HEK293 (cell line): Measurements from ENCODE around the gene CHST8.
A peak's percentile ranks its signal among the peaks of the same experiment; 100 is the strongest.

Experiments
- CTCF ChIA-PET: fragments of 350-600 bp; formaldehyde crosslinking; extraction: SDS; loops from one replicate; lab custom pipeline; 2021; ENCODE audit warnings: antibody characterized with exemption; lab: Yijun Ruan, JAX
- POLR2A ChIA-PET: fragments of 300-600 bp; formaldehyde crosslinking; extraction: SDS; loops from one replicate; lab custom pipeline; 2020; ENCODE audit warnings: antibody characterized with exemption, inconsistent platforms; lab: Yijun Ruan, JAX
- H3K27ac ChIP-seq: fragments of 200-500 bp; sonication (Bioruptor generic); 2 replicates; pipeline ENCODE4 v1.5.1; 2014; ENCODE audit warnings: low read depth, low read length, control low read depth, inconsistent platforms; ENCODE audit errors: extremely low read depth
- H3K36me3 ChIP-seq, 2 experiments: fragments of 200-500 bp in 1 of 2; sonication (Bioruptor generic) in 1 of 2; 1 replicate in 1 of 2; 2 replicates in 1 of 2; pipeline ENCODE4 v1.5.1; 2014 to 2017; ENCODE audit warnings: inconsistent platforms in 2 of 2, low read length in 2 of 2; ENCODE audit not compliant: control insufficient read depth in 2 of 2, insufficient read depth in 1 of 2
- H3K4me1 ChIP-seq: fragments of 200-500 bp; sonication (Bioruptor generic); 2 replicates; pipeline ENCODE4 v1.5.1; 2014; ENCODE audit warnings: mild to moderate bottlenecking, low read length, inconsistent platforms; ENCODE audit not compliant: control insufficient read depth, insufficient read depth
- H3K4me3 ChIP-seq: 2 replicates; pipeline ENCODE4 v1.5.1; 2011; ENCODE audit warnings: low read depth, mild to moderate bottlenecking, control low read depth, low read length, moderate library complexity
- H3K9me3 ChIP-seq: fragments of 200-500 bp; sonication (Bioruptor generic); 2 replicates; pipeline ENCODE4 v1.5.1; 2014; ENCODE audit warnings: low read depth, low read length, inconsistent platforms; ENCODE audit not compliant: control insufficient read depth, insufficient read depth
- BCL11A ChIP-seq: fragments of 450-650 bp; formaldehyde crosslinking; IDR thresholded peaks from 2 replicates; pipeline ENCODE4 v1.5.1; 2016; ENCODE audit warnings: low read depth, missing biosample characterization, missing genetic modification characterization
- EGR2 ChIP-seq: fragments of 450-650 bp; formaldehyde crosslinking; IDR thresholded peaks from 2 replicates; pipeline ENCODE4 v1.5.1; 2016; ENCODE audit warnings: low read depth, missing biosample characterization, missing genetic modification characterization
- FEZF1 ChIP-seq: fragments of 450-650 bp; formaldehyde crosslinking; IDR thresholded peaks from 2 replicates; pipeline ENCODE4 v1.5.1; 2016; ENCODE audit warnings: missing biosample characterization, missing genetic modification characterization
- GLIS2 ChIP-seq: fragments of 450-650 bp; formaldehyde crosslinking; IDR thresholded peaks from 2 replicates; pipeline ENCODE4 v1.5.1; 2016; ENCODE audit warnings: missing biosample characterization, missing genetic modification characterization
- HOXD13 ChIP-seq: sonication (generic); formaldehyde crosslinking; IDR thresholded peaks from 2 replicates; pipeline ENCODE4 v1.8.0; 2022; ENCODE audit warnings: missing genetic modification reagents, borderline replicate concordance
- KLF17 ChIP-seq: fragments of 450-650 bp; formaldehyde crosslinking; IDR thresholded peaks from 2 replicates; pipeline ENCODE4 v1.5.1; 2016; ENCODE audit warnings: missing biosample characterization, missing genetic modification characterization
- MEIS1 ChIP-seq: sonication (generic); formaldehyde crosslinking; IDR thresholded peaks from 2 replicates; pipeline ENCODE4 v1.8.1; 2022; ENCODE audit warnings: missing genetic modification reagents, mild to moderate bottlenecking, borderline replicate concordance
- PRDM1 ChIP-seq: fragments of 450-650 bp; formaldehyde crosslinking; IDR thresholded peaks from 2 replicates; pipeline ENCODE4; 2016; ENCODE audit warnings: missing biosample characterization, missing genetic modification characterization
- SETDB1 ChIP-seq: IDR thresholded peaks from one replicate; pipeline ENCODE4 v1.6.1; 2017; ENCODE audit warnings: mild to moderate bottlenecking, low read length, moderate library complexity, mixed read lengths; ENCODE audit not compliant: insufficient read length
- SP2 ChIP-seq: fragments of 450-650 bp; formaldehyde crosslinking; IDR thresholded peaks from 2 replicates; pipeline ENCODE4 v1.5.1; 2016; ENCODE audit warnings: missing biosample characterization, missing genetic modification characterization
- WT1 ChIP-seq: fragments of 450-650 bp; formaldehyde crosslinking; IDR thresholded peaks from 2 replicates; pipeline ENCODE4 v1.5.1; 2016; ENCODE audit warnings: missing biosample characterization, missing genetic modification characterization
- ZNF148 ChIP-seq: fragments of 450-650 bp; formaldehyde crosslinking; IDR thresholded peaks from 2 replicates; pipeline ENCODE4 v1.5.0; 2017; ENCODE audit warnings: missing biosample characterization, missing genetic modification characterization, borderline replicate concordance
- ZNF211 ChIP-seq: fragments of 450-650 bp; formaldehyde crosslinking; IDR thresholded peaks from 2 replicates; pipeline ENCODE4 v1.5.1; 2016; ENCODE audit warnings: low read depth, missing biosample characterization, missing genetic modification characterization
- ZNF398 ChIP-seq: fragments of 450-650 bp; formaldehyde crosslinking; IDR thresholded peaks from 2 replicates; pipeline ENCODE4 v1.5.1; 2017; ENCODE audit warnings: missing biosample characterization, missing genetic modification characterization
- ZNF501 ChIP-seq: fragments of 450-650 bp; formaldehyde crosslinking; IDR thresholded peaks from 2 replicates; pipeline ENCODE4 v1.5.1; 2016; ENCODE audit warnings: missing biosample characterization, missing genetic modification characterization
- ZNF544 ChIP-seq: fragments of 450-650 bp; formaldehyde crosslinking; IDR thresholded peaks from 2 replicates; pipeline ENCODE4 v1.5.0; 2017; ENCODE audit warnings: missing biosample characterization, missing genetic modification characterization
- ZNF639 ChIP-seq: fragments of 450-650 bp; formaldehyde crosslinking; IDR thresholded peaks from 2 replicates; pipeline ENCODE4 v1.5.1; 2016; ENCODE audit warnings: missing biosample characterization, missing genetic modification characterization
- ZNF701 ChIP-seq: fragments of 450-650 bp; formaldehyde crosslinking; IDR thresholded peaks from 2 replicates; pipeline ENCODE4 v1.5.1; 2016; ENCODE audit warnings: missing biosample characterization, missing genetic modification characterization
- ZNF792 ChIP-seq: fragments of 450-650 bp; formaldehyde crosslinking; IDR thresholded peaks from 2 replicates; pipeline ENCODE4 v1.5.1; 2016; ENCODE audit warnings: missing biosample characterization, missing genetic modification characterization
- ZSCAN30 ChIP-seq: fragments of 450-650 bp; IDR thresholded peaks from 2 replicates; pipeline ENCODE4 v1.5.1; 2018; ENCODE audit warnings: missing biosample characterization, mild to moderate bottlenecking, missing genetic modification characterization, moderate library complexity

Gene CHST8

GRCh38 chr19:33785795-33786194 lies 164.0 kb downstream of the CHST8 start (continued):
- TF ChIP-seq ZNF639 (no peak), ZNF501 (tag by site-specific recombination) (no peak), MEIS1 (CRISPR knock-in tag) (no peak)

- Histone ChIP-seq H3K4me3 (no peak overlapping the region), H3K36me3 (no peaks in the 10 kb centered on the region), H3K9me3 (no peaks in the 10 kb centered on the region), H3K27ac (no peak overlapping the region), H3K4me1 (no peaks in the 10 kb centered on the region)
- ChIA-PET CTCF (interaction anchor here (1.2 to 6.6 kb wide), 3 partner anchors 210 to 357 kb away, joined by 3 to 62 read pairs (median 3); no protein-coding TSS in a partner anchor), POLR2A (interaction anchor here (0.6 kb wide), 1 partner anchor 438 kb away, joined by 3 read pairs; no protein-coding TSS in a partner anchor)
- 0 out of 2 replicates have a peak, but pooled peaks have one; percentile 13 for TF ChIP-seq ZNF544 (tag by site-specific recombination)
- no peak for TF ChIP-seq ZNF148 (tag by site-specific recombination)
- TF ChIP-seq ZSCAN30 (tag by site-specific recombination) = no peak
- no peak for TF ChIP-seq ZNF211 (tag by site-specific recombination)
- TF ChIP-seq HOXD13 (CRISPR knock-in tag) = no peak
- no peak for TF ChIP-seq ZNF792 (tag by site-specific recombination)
- no peak for TF ChIP-seq SETDB1
- TF ChIP-seq ZNF701 (tag by site-specific recombination) = no peak
- TF ChIP-seq GLIS2 = no peak
- TF ChIP-seq WT1 = no peak
- peak; percentile 69 for TF ChIP-seq ZNF398
- TF ChIP-seq SP2 (tag by site-specific recombination) = no peak
- no peak for TF ChIP-seq EGR2 (tag by site-specific recombination)
- peak; percentile 54; the same call in 1 of the 2 replicates for TF ChIP-seq KLF17
- TF ChIP-seq FEZF1 (tag by site-specific recombination) = no peak
- no peak for TF ChIP-seq PRDM1 (tag by site-specific recombination)
- TF ChIP-seq BCL11A (tag by site-specific recombination) = no peak
These were observed 166.9 kb downstream of the CHST8 start for GRCh38 chr19:33788676-33789075.
